MM.1S (cell line): ENCODE measurements around the gene NFYC.

ENCODE experiments used
- DNase-seq: peaks from one replicate; pipeline ENCODE4 v3.0.0-alpha.2; 2015
- H2AFZ ChIP-seq: fragments of 300-600 bp; sonication (generic); 2 replicates; pipeline ENCODE4 v1.6.0; 2016; ENCODE audit warnings: antibody characterized with exemption, low read length
- H3F3A ChIP-seq: fragments of 300-600 bp; sonication (generic); 2 replicates; pipeline ENCODE4 v1.6.1; 2016; ENCODE audit warnings: mild to moderate bottlenecking, antibody characterized with exemption, low read length, moderate library complexity, mixed read lengths; ENCODE audit not compliant: insufficient read depth
- H3K27ac ChIP-seq: fragments of 300-600 bp; sonication (generic); 2 replicates; pipeline ENCODE4 v1.5.1; 2016; ENCODE audit warnings: mild to moderate bottlenecking, low read length
- H3K27me3 ChIP-seq: fragments of 300-600 bp; sonication (generic); replicated peaks from 2 replicates; pipeline ENCODE4 v1.6.0; 2016; ENCODE audit warnings: low read length; ENCODE audit not compliant: insufficient read depth
- H3K36me3 ChIP-seq: fragments of 300-600 bp; sonication (generic); replicated peaks from 2 replicates; pipeline ENCODE4 v1.6.1; 2016; ENCODE audit warnings: mild to moderate bottlenecking, low read length, mixed read lengths; ENCODE audit not compliant: insufficient read depth
- H3K4me1 ChIP-seq: fragments of 300-600 bp; sonication (generic); 2 replicates; pipeline ENCODE4 v1.6.1; 2016; ENCODE audit warnings: low read length, mixed read lengths
- H3K4me2 ChIP-seq: fragments of 300-600 bp; sonication (generic); 2 replicates; pipeline ENCODE4 v1.6.0; 2016; ENCODE audit warnings: low read depth, low read length
- H3K4me3 ChIP-seq: fragments of 300-600 bp; sonication (generic); 2 replicates; pipeline ENCODE4 v1.5.1; 2016; ENCODE audit warnings: low read length, mixed read lengths
- H3K79me2 ChIP-seq: fragments of 300-600 bp; sonication (generic); 2 replicates; pipeline ENCODE4 v1.6.1; 2016; ENCODE audit warnings: mixed run types, low read length, mixed read lengths
- H3K9ac ChIP-seq: fragments of 300-600 bp; sonication (generic); 2 replicates; pipeline ENCODE4 v1.6.1; 2016; ENCODE audit warnings: low read length, mixed read lengths
- H3K9me2 ChIP-seq: fragments of 300-600 bp; sonication (generic); replicated peaks from 2 replicates; pipeline ENCODE4 v1.6.1; 2016; ENCODE audit warnings: mild to moderate bottlenecking, low read length, mixed read lengths; ENCODE audit not compliant: insufficient read depth
- H3K9me3 ChIP-seq: fragments of 300-600 bp; sonication (generic); replicated peaks from 2 replicates; pipeline ENCODE4 v1.6.1; 2016; ENCODE audit warnings: mild to moderate bottlenecking, low read length, mixed read lengths; ENCODE audit not compliant: insufficient read depth
- H4K20me1 ChIP-seq: fragments of 300-600 bp; sonication (generic); 2 replicates; pipeline ENCODE4 v1.6.1; 2016; ENCODE audit warnings: mild to moderate bottlenecking, low read length, moderate library complexity, mixed read lengths; ENCODE audit not compliant: insufficient read depth
- EZH2 ChIP-seq: fragments of 300-600 bp; sonication (generic); optimal IDR thresholded peaks from 2 replicates; pipeline ENCODE3; 2017; ENCODE audit warnings: low read depth, mild to moderate bottlenecking, antibody characterized with exemption, low read length, mixed read lengths
- EZH2phosphoT487 ChIP-seq: fragments of 300-600 bp; sonication (generic); IDR thresholded peaks from 2 replicates; pipeline ENCODE4 v1.6.1; 2018; ENCODE audit warnings: antibody characterized with exemption, low read length
- TF ChIP-seq, protein P1 (sequence below): fragments of 300-600 bp; sonication (generic); IDR thresholded peaks from 2 replicates; pipeline ENCODE4 v1.5.1; 2016; ENCODE audit warnings: antibody characterized with exemption, low read length, mixed read lengths

Gene NFYC

DNA sequence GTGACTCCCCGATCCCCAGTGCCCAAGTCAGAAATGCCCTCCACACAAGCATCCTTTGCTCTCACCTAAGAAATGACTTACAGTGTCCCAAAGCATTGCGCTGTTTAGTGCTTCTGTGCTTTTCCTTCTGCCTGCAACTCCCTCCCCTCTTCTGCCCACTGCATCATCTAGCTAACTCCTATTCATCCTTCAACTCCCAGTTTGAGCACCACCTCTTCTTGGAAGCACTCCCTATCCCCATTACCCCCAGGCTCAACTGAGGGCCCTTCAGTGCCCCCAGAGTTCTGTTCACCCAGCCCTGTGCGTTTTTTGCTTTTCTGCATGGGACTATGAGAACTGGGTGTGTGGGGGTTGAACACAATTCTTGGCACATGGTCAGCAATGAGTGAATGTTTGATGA, 102.1 kb downstream of the NFYC start:
- Histone ChIP-seq H3K4me1 (no peaks in the 10 kb centered on the region), H3K36me3 (no peaks in the 10 kb centered on the region), H3K79me2 (no peaks in the 10 kb centered on the region), H3K4me3 (no peak overlapping the region), H3K4me2 (no peak overlapping the region), H4K20me1 (no peaks in the 10 kb centered on the region), H3F3A (no peaks in the 10 kb centered on the region), H3K9me2 (no peaks in the 10 kb centered on the region), H3K27me3 (no peaks in the 10 kb centered on the region), H3K9me3 (no peaks in the 10 kb centered on the region), H3K9ac (no peak overlapping the region), H3K27ac (no peak overlapping the region), H2AFZ (no peak overlapping the region)
- no peak for DNase-seq
- TF ChIP-seq EZH2 = no peak
- TF ChIP-seq EZH2phosphoT487 = no peak
- TF ChIP-seq, protein P1, sequence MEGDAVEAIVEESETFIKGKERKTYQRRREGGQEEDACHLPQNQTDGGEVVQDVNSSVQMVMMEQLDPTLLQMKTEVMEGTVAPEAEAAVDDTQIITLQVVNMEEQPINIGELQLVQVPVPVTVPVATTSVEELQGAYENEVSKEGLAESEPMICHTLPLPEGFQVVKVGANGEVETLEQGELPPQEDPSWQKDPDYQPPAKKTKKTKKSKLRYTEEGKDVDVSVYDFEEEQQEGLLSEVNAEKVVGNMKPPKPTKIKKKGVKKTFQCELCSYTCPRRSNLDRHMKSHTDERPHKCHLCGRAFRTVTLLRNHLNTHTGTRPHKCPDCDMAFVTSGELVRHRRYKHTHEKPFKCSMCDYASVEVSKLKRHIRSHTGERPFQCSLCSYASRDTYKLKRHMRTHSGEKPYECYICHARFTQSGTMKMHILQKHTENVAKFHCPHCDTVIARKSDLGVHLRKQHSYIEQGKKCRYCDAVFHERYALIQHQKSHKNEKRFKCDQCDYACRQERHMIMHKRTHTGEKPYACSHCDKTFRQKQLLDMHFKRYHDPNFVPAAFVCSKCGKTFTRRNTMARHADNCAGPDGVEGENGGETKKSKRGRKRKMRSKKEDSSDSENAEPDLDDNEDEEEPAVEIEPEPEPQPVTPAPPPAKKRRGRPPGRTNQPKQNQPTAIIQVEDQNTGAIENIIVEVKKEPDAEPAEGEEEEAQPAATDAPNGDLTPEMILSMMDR = no peak

DNA sequence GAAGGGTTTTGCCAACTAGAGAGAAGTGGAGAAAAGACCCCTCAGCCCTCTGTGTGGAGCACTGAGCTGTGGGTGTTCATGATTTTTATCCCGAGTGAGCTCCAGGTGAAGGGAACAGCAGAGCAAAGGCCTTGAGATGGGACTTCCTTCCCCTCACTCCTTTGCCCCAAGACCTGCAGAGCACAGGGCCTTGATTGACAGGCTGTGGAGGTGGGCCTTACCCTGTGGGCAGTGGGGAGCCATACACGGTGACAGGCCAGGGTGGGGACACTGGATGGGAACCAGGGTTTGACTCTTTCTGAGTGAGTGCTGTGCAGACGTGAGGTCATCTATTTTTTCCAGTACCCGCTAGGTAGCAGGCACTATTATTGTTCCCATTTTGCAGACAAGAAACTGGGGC, 102.5 kb downstream of the NFYC start:
- H3K4me1 ChIP-seq = no peaks in the 10 kb centered on the region
- no peak overlapping the region for H2AFZ ChIP-seq
- no peak overlapping the region for H3K4me3 ChIP-seq
- no peak overlapping the region for H3K4me2 ChIP-seq
- H4K20me1 ChIP-seq = no peaks in the 10 kb centered on the region
- H3K27ac ChIP-seq = no peak overlapping the region
- TF ChIP-seq, protein P1 = no peak
- no peak for TF ChIP-seq EZH2phosphoT487
- TF ChIP-seq EZH2 = no peak
- no peaks in the 10 kb centered on the region for H3K27me3 ChIP-seq
- no peak overlapping the region for H3K9ac ChIP-seq
- H3K79me2 ChIP-seq = no peaks in the 10 kb centered on the region
- H3K36me3 ChIP-seq = no peaks in the 10 kb centered on the region
- H3K9me3 ChIP-seq = no peaks in the 10 kb centered on the region
- no peaks in the 10 kb centered on the region for H3F3A ChIP-seq
- no peaks in the 10 kb centered on the region for H3K9me2 ChIP-seq
- DNase-seq = no peak

DNA sequence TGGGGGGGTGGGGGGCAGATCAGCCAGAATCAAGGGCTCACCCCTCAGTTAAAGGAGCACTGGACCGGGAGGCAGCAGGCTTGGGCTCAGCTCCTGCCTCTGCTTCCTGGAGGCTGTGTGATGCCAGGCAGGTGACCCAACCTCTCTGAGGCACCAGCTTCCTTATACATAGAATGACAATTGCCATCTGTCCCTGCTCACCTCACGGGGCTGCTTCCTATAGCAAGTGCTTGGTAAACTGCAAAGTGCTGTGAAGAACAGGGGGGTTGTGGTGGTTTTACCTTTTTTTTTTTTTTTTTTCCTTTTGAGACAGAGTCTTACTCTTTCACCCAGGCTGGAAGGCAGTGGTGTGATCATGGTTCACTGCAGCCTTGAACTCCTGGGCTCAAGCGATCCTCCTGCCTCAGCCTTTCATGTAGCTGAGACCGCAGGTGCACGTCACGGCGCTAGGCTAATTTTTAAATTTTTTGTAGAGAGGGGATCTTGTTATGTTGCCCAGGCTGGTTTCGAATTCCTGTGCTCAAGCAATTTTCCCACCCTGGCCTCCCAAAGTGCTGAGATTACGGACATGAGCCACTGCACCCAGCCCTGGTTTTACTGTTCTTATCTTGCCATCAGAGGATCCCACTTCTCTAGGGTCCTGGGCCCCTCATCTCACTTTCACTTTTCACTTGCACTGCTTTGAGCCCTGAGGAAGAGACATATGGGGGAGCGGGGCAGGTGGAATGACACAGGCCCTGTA, 103.6 kb downstream of the NFYC start:
- H3K27ac ChIP-seq = no peak overlapping the region
- no peak overlapping the region for H2AFZ ChIP-seq
- H3K9ac ChIP-seq = no peak overlapping the region
- H3K36me3 ChIP-seq = no peaks in the 10 kb centered on the region
- H3K4me1 ChIP-seq = no peaks in the 10 kb centered on the region
- DNase-seq = no peak
- no peak overlapping the region for H3K4me2 ChIP-seq
- H3K9me2 ChIP-seq = no peaks in the 10 kb centered on the region
- H4K20me1 ChIP-seq = no peaks in the 10 kb centered on the region
- TF ChIP-seq EZH2phosphoT487 (no peak), EZH2 (no peak)
- TF ChIP-seq, protein P1 = no peak
- no peaks in the 10 kb centered on the region for H3F3A ChIP-seq
- no peak overlapping the region for H3K4me3 ChIP-seq
- H3K79me2 ChIP-seq = no peaks in the 10 kb centered on the region
- no peaks in the 10 kb centered on the region for H3K9me3 ChIP-seq
- no peaks in the 10 kb centered on the region for H3K27me3 ChIP-seq
